Uterus (tissue), 4 donors: ENCODE data around the gene ABLIM2. TPM values are rescaled to one million over a fixed set of nuclear protein-coding genes. Genes with fewer than 3 reads are reported as not detected.

Experiments used
- DNase-seq, 2 donors: peaks; one replicate each; pipeline ENCODE4 v3.0.0-alpha.2; 2019 to 2020
- H3K27ac ChIP-seq, 2 donors: fragments of 200-600 bp; sonication (generic); 1 replicate in 1 of 2; 2 replicates in 1 of 2; pipeline ENCODE4 v1.5.1; 2016 to 2018
- H3K27me3 ChIP-seq, 2 donors: fragments of 200-600 bp; sonication (generic); one replicate each; pipeline ENCODE4 v1.5.1; 2018 to 2019; ENCODE audit warnings: control low read depth in 1 of 2
- H3K36me3 ChIP-seq, 2 donors: fragments of 200-600 bp; sonication (generic); one replicate each; pipeline ENCODE4 v1.5.1; 2019; ENCODE audit warnings: control low read depth in 1 of 2
- H3K4me1 ChIP-seq, 2 donors: fragments of 200-600 bp; sonication (generic); one replicate each; pipeline ENCODE4 v1.5.1; 2018 to 2019; ENCODE audit warnings: control low read depth in 1 of 2
- H3K4me3 ChIP-seq, 2 donors: fragments of 200-600 bp; sonication (generic); 1 replicate in 1 of 2; 2 replicates in 1 of 2; pipeline ENCODE4 v1.5.1; 2018 to 2019; ENCODE audit warnings: mild to moderate bottlenecking in 1 of 2
- H3K9me3 ChIP-seq, 2 donors: fragments of 200-600 bp; sonication (generic); one replicate each; pipeline ENCODE4 v1.5.1; 2019; ENCODE audit warnings: control low read depth in 1 of 2
- POLR2A ChIP-seq, 2 donors: fragments of 450-650 bp; IDR thresholded peaks; one replicate each; pipeline ENCODE4 v1.6.1; 2016; ENCODE audit warnings: antibody characterized with exemption in 2 of 2, mild to moderate bottlenecking in 1 of 2, moderate library complexity in 1 of 2
- intact Hi-C: fragments of 100-400 bp; cut with DNase I; formaldehyde crosslinking; loops from one replicate; pipeline ENCODE4 v1.15.1; 2023; ENCODE audit warnings: low total_unique reads
- total RNA-seq, 4 donors: library from RNA; depleted of rRNA in 3 of 4; stranded (reverse); fragments of >200 nt in 3 of 4; gene quantifications; one replicate each; pipeline versions ENCODE4 v1.1.0 to v1.2.4, GENCODE V29; 2014 to 2023
- TF ChIP-seq, protein P1 (sequence below), 4 experiments: fragments of 200-600 bp in 2 of 4; fragments of 450-650 bp in 2 of 4; sonication (generic) in 2 of 4; IDR thresholded peaks; one replicate each; pipeline ENCODE4 v1.5.1; 2016 to 2019; ENCODE audit warnings: antibody characterized with exemption in 4 of 4, mild to moderate bottlenecking in 2 of 4, moderate library complexity in 1 of 4
- donor health status: DM: yes; HTN: yes; CAD: no.

ABLIM2 gene
- total RNA-seq, 4 donors from 2014 or later = 0.77 to 6.0 (median 1.5) TPM

DNA sequence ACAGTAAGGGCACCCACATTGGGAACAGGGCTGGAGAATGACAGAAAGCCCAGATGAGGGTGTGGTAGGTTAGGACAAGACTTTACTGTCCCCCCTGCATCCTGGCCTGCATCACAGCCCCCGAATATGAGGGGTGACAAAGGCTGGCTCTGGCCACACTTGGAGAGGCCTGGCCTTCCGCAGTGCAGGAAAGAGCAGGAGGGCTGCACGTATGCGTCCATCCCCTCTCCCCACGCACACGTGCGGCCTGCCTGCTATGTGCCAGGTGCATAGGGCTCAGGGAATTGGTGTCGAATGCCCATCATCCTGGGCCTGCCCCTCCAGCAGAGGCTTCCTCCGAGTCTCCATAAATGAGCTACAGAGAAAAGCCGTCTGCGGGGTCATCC, 80.5 kb downstream of the ABLIM2 start:
- no peak for DNase-seq
- Histone ChIP-seq H3K9me3 (no peaks in the 10 kb centered on the region), H3K27me3 (no peaks in the 10 kb centered on the region), H3K4me3 (no peak overlapping the region), H3K36me3 (no peaks in the 10 kb centered on the region), H3K4me1 (no peaks in the 10 kb centered on the region), H3K27ac (no peak overlapping the region)
- TF ChIP-seq, protein P1, sequence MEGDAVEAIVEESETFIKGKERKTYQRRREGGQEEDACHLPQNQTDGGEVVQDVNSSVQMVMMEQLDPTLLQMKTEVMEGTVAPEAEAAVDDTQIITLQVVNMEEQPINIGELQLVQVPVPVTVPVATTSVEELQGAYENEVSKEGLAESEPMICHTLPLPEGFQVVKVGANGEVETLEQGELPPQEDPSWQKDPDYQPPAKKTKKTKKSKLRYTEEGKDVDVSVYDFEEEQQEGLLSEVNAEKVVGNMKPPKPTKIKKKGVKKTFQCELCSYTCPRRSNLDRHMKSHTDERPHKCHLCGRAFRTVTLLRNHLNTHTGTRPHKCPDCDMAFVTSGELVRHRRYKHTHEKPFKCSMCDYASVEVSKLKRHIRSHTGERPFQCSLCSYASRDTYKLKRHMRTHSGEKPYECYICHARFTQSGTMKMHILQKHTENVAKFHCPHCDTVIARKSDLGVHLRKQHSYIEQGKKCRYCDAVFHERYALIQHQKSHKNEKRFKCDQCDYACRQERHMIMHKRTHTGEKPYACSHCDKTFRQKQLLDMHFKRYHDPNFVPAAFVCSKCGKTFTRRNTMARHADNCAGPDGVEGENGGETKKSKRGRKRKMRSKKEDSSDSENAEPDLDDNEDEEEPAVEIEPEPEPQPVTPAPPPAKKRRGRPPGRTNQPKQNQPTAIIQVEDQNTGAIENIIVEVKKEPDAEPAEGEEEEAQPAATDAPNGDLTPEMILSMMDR (IDR thresholded peaks at IDR 0.05) = no peak
- no peak for TF ChIP-seq POLR2A (IDR thresholded peaks at IDR 0.05)
- intact Hi-C loops = no loop called here

DNA sequence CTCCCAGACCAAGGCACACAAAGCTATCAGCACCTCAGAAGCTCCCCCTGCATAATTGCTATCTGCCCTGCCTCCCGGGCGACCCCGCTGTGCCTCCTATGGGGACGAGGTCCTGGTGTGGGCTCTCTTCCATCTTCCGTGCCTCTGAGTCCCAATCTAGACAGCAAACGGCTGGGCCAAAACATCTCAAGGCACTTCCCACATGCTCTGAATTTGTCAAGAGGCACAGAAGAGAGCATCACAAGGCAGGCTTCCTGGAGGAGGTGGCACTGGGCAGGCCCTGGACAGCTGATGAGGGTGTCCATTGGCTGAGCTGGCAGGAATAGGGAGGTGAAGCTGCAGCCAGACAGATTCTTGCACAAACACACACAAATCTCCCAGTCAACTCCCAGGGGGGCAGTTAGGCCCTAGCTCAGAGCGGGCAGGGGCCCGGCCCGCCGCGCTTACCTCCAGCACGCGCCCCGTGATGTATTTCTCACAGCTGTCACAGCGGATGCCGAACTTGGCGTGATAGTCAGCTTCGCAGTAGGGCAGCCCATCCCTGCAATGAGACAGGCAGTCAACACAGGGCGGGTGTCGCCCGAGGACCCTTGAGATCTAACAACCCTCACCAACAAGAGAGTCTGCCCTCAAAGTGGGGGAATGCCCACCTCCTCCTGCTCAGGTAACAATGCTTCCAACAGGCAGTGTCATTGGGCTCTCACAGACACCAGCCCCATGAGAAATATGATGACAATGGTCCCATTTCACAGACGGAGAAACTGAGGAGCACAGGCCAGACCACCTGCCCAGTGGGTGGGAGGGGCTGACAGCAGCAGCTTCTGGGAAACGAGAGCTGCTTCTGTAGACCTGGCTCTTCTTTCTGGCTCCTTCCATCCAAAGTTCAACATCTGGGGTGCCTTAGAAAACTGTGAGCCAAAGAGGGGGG, 81.2 kb downstream of the ABLIM2 start:
- no peak overlapping the region for H3K27ac ChIP-seq
- H3K4me1 ChIP-seq = no peaks in the 10 kb centered on the region
- no peaks in the 10 kb centered on the region for H3K36me3 ChIP-seq
- H3K27me3 ChIP-seq = peaks cover 0 to under 1% of the 10 kb centered on the region in 2 donors
- no peak for DNase-seq
- TF ChIP-seq, protein P1 (IDR thresholded peaks at IDR 0.05) = no peak
- no peak for TF ChIP-seq POLR2A (IDR thresholded peaks at IDR 0.05)
- H3K4me3 ChIP-seq = no peak overlapping the region
- H3K9me3 ChIP-seq = no peaks in the 10 kb centered on the region
- intact Hi-C loops = no loop called here

DNA sequence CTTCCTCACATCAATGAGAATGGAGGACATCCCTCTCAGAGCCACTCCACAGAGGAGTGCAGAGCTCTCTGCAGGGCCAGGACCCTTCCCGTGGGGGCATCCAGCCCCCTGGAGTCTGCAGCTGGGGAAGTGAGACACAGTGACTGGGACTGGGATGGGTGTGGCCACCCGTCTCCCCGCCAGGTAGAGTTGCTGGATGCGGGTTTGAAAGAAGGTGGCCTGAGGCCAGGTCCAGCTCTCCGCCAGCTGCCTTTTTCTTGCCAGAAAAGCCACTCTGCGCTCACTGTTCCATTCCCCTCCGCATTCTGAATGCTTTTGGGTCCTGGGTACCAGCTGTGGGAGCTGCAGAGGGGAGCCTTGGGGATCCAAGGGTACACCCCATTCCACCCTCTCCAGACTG, 82.6 kb downstream of the ABLIM2 start:
- Histone ChIP-seq H3K27ac (no peak overlapping the region), H3K4me1 (no peaks in the 10 kb centered on the region), H3K4me3 (no peak overlapping the region), H3K9me3 (no peaks in the 10 kb centered on the region), H3K27me3 (peaks cover 0 to 12% of the 10 kb centered on the region in 2 donors), H3K36me3 (no peaks in the 10 kb centered on the region)
- intact Hi-C loops = no loop called here
- no peak for DNase-seq
- TF ChIP-seq, protein P1 (IDR thresholded peaks at IDR 0.05) = no peak
- no peak for TF ChIP-seq POLR2A (IDR thresholded peaks at IDR 0.05)

DNA sequence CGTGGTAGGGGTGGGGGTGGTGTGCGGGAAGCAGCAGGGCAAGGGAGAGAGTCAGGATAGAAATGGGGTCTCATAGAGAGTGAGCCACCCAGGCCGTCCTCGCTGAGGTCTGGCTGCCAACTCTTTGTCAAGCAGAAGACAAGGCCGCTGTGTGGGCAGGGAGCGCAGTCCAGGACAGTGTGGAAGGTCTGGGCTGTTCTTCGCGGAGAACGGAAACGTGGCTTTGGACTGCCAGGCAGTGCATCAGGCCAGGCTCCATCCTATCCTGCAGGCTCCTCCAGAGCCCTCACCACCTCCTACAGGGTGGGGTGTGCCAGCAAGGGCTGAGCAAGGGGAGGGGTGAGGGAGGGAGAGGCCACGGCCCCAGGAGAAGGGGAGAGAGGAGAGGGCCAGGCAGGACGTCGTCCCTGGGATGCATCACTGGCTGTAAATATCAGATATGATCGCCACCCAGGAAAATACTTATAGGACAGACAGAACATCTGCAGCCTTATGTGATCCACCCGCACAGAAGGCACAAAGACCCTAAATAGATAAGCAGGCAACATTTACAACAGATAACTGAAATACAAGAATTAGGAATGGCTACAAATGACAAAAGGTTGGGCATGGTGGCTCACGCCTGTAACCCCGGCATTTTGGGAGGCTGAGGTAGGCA, 85.3 kb downstream of the ABLIM2 start:
- Histone ChIP-seq H3K27me3 (peaks cover 0 to 12% of the 10 kb centered on the region in 2 donors), H3K4me3 (no peak overlapping the region), H3K36me3 (no peaks in the 10 kb centered on the region), H3K27ac (no peak overlapping the region), H3K9me3 (no peaks in the 10 kb centered on the region), H3K4me1 (no peaks in the 10 kb centered on the region)
- intact Hi-C loops = no loop called here
- DNase-seq = no peak
- no peak for TF ChIP-seq POLR2A (IDR thresholded peaks at IDR 0.05)
- TF ChIP-seq, protein P1 (IDR thresholded peaks at IDR 0.05) = no peak
